ENCODE results near the gene TFDP1. TPM values are rescaled to one million over a fixed set of nuclear protein-coding genes. Genes with fewer than 3 reads are reported as not detected.

TFDP1 gene
- total RNA-seq, 1 experiment from 2014 or later: 107 TPM

- no peaks in the 10 kb centered on the region for H3K36me3 ChIP-seq (ENCODE audit: low read depth)
- H3K4me1 ChIP-seq (replicated peaks; ENCODE audit: insufficient read depth): no peaks in the 10 kb centered on the region
- no peaks in the 10 kb centered on the region for H4K20me1 ChIP-seq (ENCODE audit: insufficient read depth)
- H3K9me2 ChIP-seq (ENCODE audit: insufficient read depth): no peaks in the 10 kb centered on the region
- H3K27ac ChIP-seq: no peak overlapping the region
- ChIA-PET CTCF (no interaction called here), POLR2A (ENCODE audit: unreplicated experiment) (interaction anchor here (0.5 kb wide), 1 partner anchor 334 kb away, joined by 7 read pairs; no protein-coding TSS in a partner anchor)
- intact Hi-C loops (cut with micrococcal nuclease; ENCODE audit: unreplicated experiment): no loop called here
- no peaks in the 10 kb centered on the region for H3K9me3 ChIP-seq (ENCODE audit: insufficient read depth, low read depth)
- TF ChIP-seq EZH2 (IDR thresholded peaks at IDR 0.05; ENCODE audit: low read depth) (no peak), CTCF (conservative IDR thresholded peaks at IDR 0.05) (no peak)
- H3F3A ChIP-seq (ENCODE audit: insufficient read depth, low read depth): peaks cover 16% of the 10 kb centered on the region; the same call in 1 of the 2 replicates
- no peak for DNase-seq
- BruUV-seq (replicated peaks): no TSS peak
- no peak overlapping the region for H3K4me3 ChIP-seq
- H3K27me3 ChIP-seq (ENCODE audit: insufficient read depth, low read depth): no peaks in the 10 kb centered on the region
- H2AFZ ChIP-seq: no peak overlapping the region
- no peak overlapping the region for H3K4me2 ChIP-seq
- no peaks in the 10 kb centered on the region for H3K79me2 ChIP-seq (ENCODE audit: low read depth)
Observed at GRCh38 chr13:113579686-113580085, 4.9 kb upstream of the TFDP1 start.

- POLR2A ChIA-PET (ENCODE audit: unreplicated experiment): no interaction called here
- Histone ChIP-seq H3K27me3 (ENCODE audit: insufficient read depth, low read depth) (no peaks in the 10 kb centered on the region), H3F3A (ENCODE audit: insufficient read depth, low read depth) (peaks cover 16% of the 10 kb centered on the region; the same call in 1 of the 2 replicates), H2AFZ (no peak overlapping the region), H3K79me2 (ENCODE audit: low read depth) (peaks cover 16% of the 10 kb centered on the region), H3K9me2 (ENCODE audit: insufficient read depth) (no peaks in the 10 kb centered on the region), H3K9me3 (ENCODE audit: insufficient read depth, low read depth) (no peaks in the 10 kb centered on the region), H3K4me3 (no peak overlapping the region), H3K4me2 (no peak overlapping the region), H4K20me1 (ENCODE audit: insufficient read depth) (peaks cover 1% of the 10 kb centered on the region; the same call in 1 of the 2 replicates), H3K36me3 (ENCODE audit: low read depth) (peaks cover 3% of the 10 kb centered on the region), H3K4me1 (replicated peaks; ENCODE audit: insufficient read depth) (peaks cover 9% of the 10 kb centered on the region; the same call in 1 of the 2 replicates), H3K27ac (no peak overlapping the region)
- intact Hi-C loops (cut with micrococcal nuclease; ENCODE audit: unreplicated experiment): no loop called here
- CTCF ChIA-PET: no interaction called here
- TF ChIP-seq CTCF (conservative IDR thresholded peaks at IDR 0.05): no peak
- TF ChIP-seq EZH2 (IDR thresholded peaks at IDR 0.05; ENCODE audit: low read depth): no peak
- no TSS peak for BruUV-seq (replicated peaks)
- DNase-seq: no peak
Observed at GRCh38 chr13:113581871-113582270, 2.7 kb upstream of the TFDP1 start.

- H3K4me2 ChIP-seq: no peak overlapping the region
- no peak overlapping the region for H3K4me3 ChIP-seq
- TF ChIP-seq EZH2 (IDR thresholded peaks at IDR 0.05; ENCODE audit: low read depth) (no peak), CTCF (conservative IDR thresholded peaks at IDR 0.05) (no peak)
- peaks cover 7% of the 10 kb centered on the region for H3K36me3 ChIP-seq (ENCODE audit: low read depth)
- intact Hi-C loops (cut with micrococcal nuclease; ENCODE audit: unreplicated experiment): no loop called here
- no peak overlapping the region for H2AFZ ChIP-seq
- H4K20me1 ChIP-seq (ENCODE audit: insufficient read depth): peaks cover 5% of the 10 kb centered on the region
- DNase-seq: no peak
- no TSS peak for BruUV-seq (replicated peaks)
- H3K4me1 ChIP-seq (replicated peaks; ENCODE audit: insufficient read depth): peaks cover 9% of the 10 kb centered on the region; the same call in 1 of the 2 replicates
- no peak overlapping the region for H3K27ac ChIP-seq
- peaks cover 16% of the 10 kb centered on the region; the same call in 1 of the 2 replicates for H3F3A ChIP-seq (ENCODE audit: insufficient read depth, low read depth)
- H3K79me2 ChIP-seq (ENCODE audit: low read depth): peaks cover 28% of the 10 kb centered on the region
- H3K27me3 ChIP-seq (ENCODE audit: insufficient read depth, low read depth): no peaks in the 10 kb centered on the region
- no peaks in the 10 kb centered on the region for H3K9me2 ChIP-seq (ENCODE audit: insufficient read depth)
- H3K9me3 ChIP-seq (ENCODE audit: insufficient read depth, low read depth): no peaks in the 10 kb centered on the region
- ChIA-PET CTCF (no interaction called here), POLR2A (ENCODE audit: unreplicated experiment) (no interaction called here)
Observed at GRCh38 chr13:113582841-113583631, 1.5 kb upstream of the TFDP1 start.
